HepG2 (cell line): ENCODE results near the gene WNT3A. TPM values are rescaled to one million over a fixed set of nuclear protein-coding genes. Genes with fewer than 3 reads are reported as not detected.

ENCODE experiments used
- ATF7-NPFF ChIP-seq: sonication (generic); formaldehyde crosslinking; IDR thresholded peaks from 2 replicates; pipeline ENCODE4 v1.8.1; 2023; ENCODE audit warnings: mild to moderate bottlenecking, low read depth, missing genetic modification reagents, moderate library complexity
- BCL6 ChIP-seq: IDR thresholded peaks from 2 replicates; pipeline ENCODE4 v1.6.1; 2016; ENCODE audit warnings: missing genetic modification reagents, missing compliant biosample characterization
- FOXO1 ChIP-seq: sonication (generic); formaldehyde crosslinking; IDR thresholded peaks from 2 replicates; pipeline ENCODE4 v1.4.0; 2020; ENCODE audit warnings: missing genetic modification reagents
- GLI4 ChIP-seq: sonication (generic); formaldehyde crosslinking; IDR thresholded peaks from 2 replicates; pipeline ENCODE4 v1.5.1; 2020; ENCODE audit warnings: missing genetic modification reagents, mild to moderate bottlenecking, moderate library complexity, borderline replicate concordance
- IRX3 ChIP-seq: sonication (generic); formaldehyde crosslinking; IDR thresholded peaks from 2 replicates; pipeline ENCODE4 v1.8.1; 2023; ENCODE audit warnings: mild to moderate bottlenecking, low read depth, missing genetic modification reagents, borderline replicate concordance
- KAT8 ChIP-seq: IDR thresholded peaks from 2 replicates; pipeline ENCODE4 v1.6.1; 2016; ENCODE audit warnings: missing genetic modification reagents, missing compliant biosample characterization
- KDM1A ChIP-seq: IDR thresholded peaks from 2 replicates; pipeline ENCODE4 v1.6.1; 2016; ENCODE audit warnings: missing compliant biosample characterization
- KLF15 ChIP-seq: sonication (generic); formaldehyde crosslinking; IDR thresholded peaks from 2 replicates; pipeline ENCODE4 v1.8.1; 2023; ENCODE audit warnings: borderline replicate concordance, mild to moderate bottlenecking, inconsistent platforms, missing genetic modification reagents, mixed read lengths
- MAZ ChIP-seq, 2 experiments: sonication (generic) in 1 of 2; formaldehyde crosslinking in 1 of 2; IDR thresholded peaks; 2 replicates each; pipeline versions ENCODE4 v1.5.0 to v1.6.1; 2012 to 2020; ENCODE audit warnings: low read depth in 2 of 2, mild to moderate bottlenecking in 2 of 2, borderline replicate concordance in 1 of 2, improper control_type of control experiment in 1 of 2, low read length in 1 of 2, missing genetic modification reagents in 1 of 2, moderate library complexity in 1 of 2
- MBD4 ChIP-seq: IDR thresholded peaks from 2 replicates; pipeline ENCODE4 v1.6.1; 2012; ENCODE audit warnings: low read length, inconsistent platforms, borderline replicate concordance
- POGK ChIP-seq: sonication (generic); formaldehyde crosslinking; conservative IDR thresholded peaks from 2 replicates; pipeline ENCODE4 v1.8.0; 2022; ENCODE audit warnings: mild to moderate bottlenecking, moderate library complexity, missing genetic modification reagents
- ZHX2 ChIP-seq, 2 experiments: sonication (generic) in 1 of 2; formaldehyde crosslinking in 1 of 2; IDR thresholded peaks; 2 replicates each; pipeline versions ENCODE4 v1.6.1 to v1.9.0; 2014 to 2022; ENCODE audit warnings: antibody characterized with exemption in 1 of 2, borderline replicate concordance in 1 of 2, inconsistent platforms in 1 of 2, low read depth in 1 of 2, missing genetic modification reagents in 1 of 2
- ZNF232 ChIP-seq: sonication (generic); formaldehyde crosslinking; IDR thresholded peaks from 2 replicates; pipeline ENCODE4 v1.4.0; 2020; ENCODE audit warnings: missing genetic modification reagents, borderline replicate concordance
- ZNF562 ChIP-seq: sonication (generic); formaldehyde crosslinking; IDR thresholded peaks from 2 replicates; pipeline ENCODE4 v1.8.0; 2022; ENCODE audit warnings: missing genetic modification reagents, borderline replicate concordance
- ZSCAN5A ChIP-seq: sonication (generic); formaldehyde crosslinking; IDR thresholded peaks from 2 replicates; pipeline ENCODE4 v1.8.0; 2022; ENCODE audit warnings: mild to moderate bottlenecking, missing genetic modification reagents, borderline replicate concordance
- polyA plus RNA-seq, 8 experiments: library from polyadenylated mRNA; depleted of rRNA in 3 of 8; stranded (reverse) in 7 of 8; unstranded in 1 of 8; fragments of >200 nt; fragmentation: Illumina TruSeq in 4 of 8; extraction: Trizol in 4 of 8; gene quantifications; 2 replicates each; pipeline versions ENCODE4 v1.2.1 to v1.2.3, GENCODE V29; 2011 to 2016; ENCODE audit warnings: low read depth in 4 of 8, missing spikeins in 1 of 8, mixed read lengths in 1 of 8; ENCODE audit not compliant: insufficient read depth in 1 of 8
- total RNA-seq, 5 experiments: library from RNA; depleted of rRNA; stranded (reverse); fragments of >200 nt; fragmentation: Illumina TruSeq; extraction: Trizol; gene quantifications; 2 replicates each; pipeline ENCODE4 v1.2.3, GENCODE V29; 2016; ENCODE audit warnings: low read depth in 1 of 5

WNT3A gene
- total and polyA plus RNA-seq, 2 of the 13 experiments (the other 11 are each of a cell fraction or from before 2014, with no cell fraction given): not detected

GRCh38 chr1:228082214-228082917 lies 75.6 kb downstream of the WNT3A start, which contains the start of gene ARF1 (continued):
- TF ChIP-seq KLF15 (CRISPR knock-in tag) (peak; percentile 63; the same call in 1 of the 2 replicates), ZNF562 (CRISPR knock-in tag) (no peak; the same call in 1 of the 2 replicates), ZSCAN5A (peak; percentile 76; the same call in 1 of the 2 replicates), MBD4 (no peak), IRX3 (CRISPR knock-in tag) (peak; percentile 78; the same call in 1 of the 2 replicates), BCL6 (peak; percentile 16; the same call in 1 of the 2 replicates), FOXO1 (CRISPR knock-in tag) (peak; percentile 29), MAZ (IDR thresholded peaks at IDR 0.05; ENCODE audit: borderline replicate concordance, low read depth, low read length) (no peak), MAZ (CRISPR knock-in tag; IDR thresholded peaks at IDR 0.05; ENCODE audit: low read depth) (peak; percentile 20; the same call in 1 of the 2 replicates), KDM1A (CRISPR knock-in tag) (peak; percentile 87), ZHX2 (IDR thresholded peaks at IDR 0.05; ENCODE audit: low read depth) (peak; percentile 91), ZHX2 (CRISPR knock-in tag; IDR thresholded peaks at IDR 0.05; ENCODE audit: borderline replicate concordance) (no peak), POGK (CRISPR knock-in tag) (peak; percentile 72; the same call in 1 of the 2 replicates), GLI4 (CRISPR knock-in tag) (no peak; the same call in 1 of the 2 replicates), ATF7-NPFF (peak; percentile 93), ZNF232 (CRISPR knock-in tag) (0 out of 2 replicates have a peak, but pooled peaks have one; percentile 67), KAT8 (CRISPR knock-in tag) (peak; percentile 48)
